BLaER1 (cell line): ENCODE measurements around the gene CIB4.
A peak's percentile ranks its signal among the peaks of the same experiment; 100 is the strongest.

Source experiments
- H3K27ac ChIP-seq: shearing (Covaris generic); formaldehyde crosslinking; 2 replicates; pipeline ENCODE4 v1.8.1; 2022
- H3K27me3 ChIP-seq: shearing (Covaris generic); formaldehyde crosslinking; 2 replicates; pipeline ENCODE4 v1.8.1; 2022
- H3K36me3 ChIP-seq: shearing (Covaris generic); formaldehyde crosslinking; 2 replicates; pipeline ENCODE4 v1.8.1; 2022
- H3K4me1 ChIP-seq: shearing (Covaris generic); formaldehyde crosslinking; 2 replicates; pipeline ENCODE4 v1.8.1; 2022
- H3K4me2 ChIP-seq: shearing (Covaris generic); formaldehyde crosslinking; 2 replicates; pipeline ENCODE4 v1.8.1; 2022
- H3K4me3 ChIP-seq: shearing (Covaris generic); formaldehyde crosslinking; 2 replicates; pipeline ENCODE4 v1.8.1; 2022
- H3K9ac ChIP-seq: shearing (Covaris generic); formaldehyde crosslinking; 2 replicates; pipeline ENCODE4 v1.8.1; 2022
- H3K9me3 ChIP-seq: shearing (Covaris generic); formaldehyde crosslinking; 2 replicates; pipeline ENCODE4 v1.8.1; 2022
- H4K20me1 ChIP-seq: shearing (Covaris generic); formaldehyde crosslinking; 2 replicates; pipeline ENCODE4 v1.8.1; 2022
- Cebpa-rat ChIP-seq: shearing (Covaris generic); IDR thresholded peaks from 2 replicates; pipeline ENCODE4 v1.8.1; 2022

CIB4 gene

GRCh38 chr2:26534098-26534864 is 106.9 kb downstream of the CIB4 start:
- peak overlapping the region; percentile 46 for H3K4me2 ChIP-seq
- TF ChIP-seq Cebpa-rat = no peak

DNA sequence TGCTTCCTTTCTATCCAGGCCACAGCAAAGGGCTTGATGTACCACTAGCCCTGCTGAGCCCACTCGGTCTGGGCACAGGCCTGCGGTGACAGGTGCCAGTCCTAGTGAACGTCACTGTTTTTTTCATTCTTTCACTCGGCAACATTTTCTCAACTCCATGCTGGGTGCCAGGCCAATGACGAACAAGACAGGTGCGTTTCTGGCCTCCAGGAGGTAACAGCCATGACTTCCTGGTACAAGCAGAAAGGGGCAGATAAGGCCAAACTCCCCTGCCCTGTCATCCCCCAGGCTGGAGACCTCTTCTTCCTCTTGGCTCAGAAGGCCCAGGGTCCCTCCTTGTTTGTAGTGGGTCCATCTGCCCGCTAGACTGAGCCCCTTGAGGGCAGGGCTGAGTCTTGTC is 107.5 kb downstream of the CIB4 start:
- no peaks in the 10 kb centered on the region for H3K27me3 ChIP-seq

More at GRCh38 chr2:26534098-26534864, 106.9 kb downstream of the CIB4 start:
- no peak overlapping the region for H3K4me3 ChIP-seq
- no peaks in the 10 kb centered on the region for H4K20me1 ChIP-seq
- H3K9ac ChIP-seq = peak overlapping the region; percentile 2; the same call in 1 of the 2 replicates
- no peaks in the 10 kb centered on the region for H3K9me3 ChIP-seq
- H3K27ac ChIP-seq = no peak overlapping the region
- no peaks in the 10 kb centered on the region for H3K36me3 ChIP-seq
- H3K27me3 ChIP-seq = no peaks in the 10 kb centered on the region
- peaks cover 19% of the 10 kb centered on the region for H3K4me1 ChIP-seq

DNA sequence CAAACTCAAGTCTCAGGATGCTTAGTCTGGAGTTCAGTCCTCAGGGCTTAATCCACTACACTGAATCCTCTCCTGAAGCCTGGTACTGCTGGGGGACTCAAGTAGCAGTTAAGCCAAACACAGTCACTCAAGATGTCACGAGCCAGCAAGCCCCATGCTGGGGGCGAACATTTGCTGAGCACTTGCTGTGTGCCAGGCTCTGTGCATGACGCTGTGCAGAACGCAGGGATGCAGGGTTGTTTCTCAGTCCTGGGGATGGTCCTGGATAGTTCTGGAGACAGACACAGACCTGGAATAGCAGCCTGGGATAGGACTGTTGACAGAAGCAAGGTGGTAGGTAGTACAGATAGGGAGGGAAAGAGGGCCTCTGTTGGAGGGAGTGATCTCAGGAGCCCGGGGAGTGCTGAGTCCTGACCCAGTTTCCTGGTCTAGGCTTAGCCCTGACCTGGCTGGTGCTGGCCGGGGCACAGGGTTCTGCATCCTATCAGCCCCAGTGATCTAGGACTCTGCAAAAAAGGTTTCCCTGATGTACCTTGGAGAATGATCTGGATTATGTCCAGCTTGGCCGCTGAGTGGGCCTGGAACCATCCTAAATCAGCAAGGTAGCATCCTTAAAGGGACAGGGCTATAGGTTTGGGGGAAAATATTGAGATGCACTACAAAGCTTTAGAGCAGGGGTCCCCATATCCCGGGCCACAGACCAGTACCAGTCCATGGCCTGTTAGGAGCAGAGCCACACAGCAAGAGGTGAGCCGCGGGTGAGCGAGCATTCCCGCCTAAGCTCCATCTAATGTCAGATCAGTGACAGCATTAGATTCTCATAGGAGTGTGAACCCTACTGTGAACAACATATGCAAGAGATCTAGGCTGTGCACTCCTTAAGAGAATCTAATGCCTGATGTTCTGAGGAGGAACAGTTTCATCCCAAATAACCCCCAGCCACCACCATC is 108.6 kb downstream of the CIB4 start:
- Histone ChIP-seq H3K9ac (no peak overlapping the region), H3K36me3 (no peaks in the 10 kb centered on the region), H3K4me2 (no peak overlapping the region), H3K4me1 (peaks cover 17% of the 10 kb centered on the region), H4K20me1 (no peaks in the 10 kb centered on the region), H3K9me3 (no peaks in the 10 kb centered on the region), H3K27me3 (no peaks in the 10 kb centered on the region), H3K4me3 (no peak overlapping the region), H3K27ac (no peak overlapping the region)
- TF ChIP-seq Cebpa-rat = no peak

More for the DNA sequence above, 107.5 kb downstream of the CIB4 start:
- Histone ChIP-seq H3K4me3 (no peak overlapping the region), H3K4me1 (peaks cover 19% of the 10 kb centered on the region), H3K9me3 (no peaks in the 10 kb centered on the region), H3K36me3 (no peaks in the 10 kb centered on the region), H3K27ac (no peak overlapping the region), H4K20me1 (no peaks in the 10 kb centered on the region), H3K9ac (no peak overlapping the region), H3K4me2 (no peak overlapping the region)
- no peak for TF ChIP-seq Cebpa-rat
